HG03442 (cell line): ENCODE measurements around the gene PLCL1.

Source experiments
- ATAC-seq: cut with Tn5 transposase; IDR thresholded peaks from one replicate; pipeline ENCODE4 v1.9.1; 2021; ENCODE audit warnings: mild to moderate bottlenecking, moderate library complexity; ENCODE audit not compliant: unreplicated experiment

Gene PLCL1

DNA sequence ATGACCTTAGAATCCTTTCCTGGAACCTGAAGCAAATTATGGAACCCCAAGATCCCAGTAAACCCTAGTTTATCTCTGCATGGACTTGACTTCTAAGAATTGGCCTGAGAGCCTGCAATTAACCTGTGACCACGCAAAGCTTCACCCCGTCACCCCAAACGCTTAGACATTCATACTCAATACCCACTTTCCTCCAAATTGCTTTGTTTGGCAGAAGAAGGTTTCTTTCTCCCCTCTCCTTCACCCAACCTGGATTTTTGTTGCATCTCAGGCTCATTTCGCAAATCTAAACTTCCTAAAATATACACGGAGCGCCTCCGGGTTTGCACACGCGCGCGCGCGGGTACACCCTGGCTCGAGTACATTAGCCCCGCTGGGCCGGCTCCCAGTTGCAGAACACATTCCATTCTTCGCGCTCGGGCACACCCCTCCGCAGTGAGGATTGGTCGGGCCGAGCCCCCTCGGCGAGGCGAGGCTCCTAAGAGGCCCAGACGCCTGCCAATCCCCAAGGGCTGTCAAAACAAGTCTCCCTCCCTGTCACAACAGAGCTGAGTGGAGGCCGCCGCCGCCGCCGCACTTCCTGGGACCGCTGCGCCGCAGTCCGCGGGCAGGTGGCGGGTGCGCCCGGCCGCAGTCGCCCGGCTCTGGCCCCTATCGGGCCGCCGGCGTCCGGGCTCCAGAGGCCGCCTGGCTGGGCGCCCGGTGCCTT lies at the start of gene PLCL1:
Gene PLCL1, plus strand, starts transcription at position 545 of the 709 bp plus-strand sequence.
- peak; percentile 99 for ATAC-seq

DNA sequence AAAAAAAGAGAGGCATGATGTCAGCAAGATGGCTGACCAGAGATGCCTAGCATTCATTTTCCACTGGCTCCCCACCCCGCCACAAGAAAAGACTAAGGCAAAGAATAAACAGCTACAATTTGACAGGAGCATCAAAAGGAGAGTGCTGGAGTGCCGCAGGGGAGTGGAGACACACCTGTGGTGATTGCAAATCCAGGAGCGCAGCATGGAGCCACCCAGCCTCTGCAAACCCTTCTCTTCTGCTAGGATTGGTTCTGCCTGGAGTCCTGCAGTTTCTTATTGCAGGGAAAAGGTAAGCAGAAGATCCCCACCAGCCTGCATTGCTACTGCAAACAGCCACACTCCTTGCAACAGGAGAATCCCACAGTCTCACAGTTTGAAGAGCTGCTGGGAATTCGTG lies 45.4 kb upstream of the PLCL1 start:
- no peak for ATAC-seq

DNA sequence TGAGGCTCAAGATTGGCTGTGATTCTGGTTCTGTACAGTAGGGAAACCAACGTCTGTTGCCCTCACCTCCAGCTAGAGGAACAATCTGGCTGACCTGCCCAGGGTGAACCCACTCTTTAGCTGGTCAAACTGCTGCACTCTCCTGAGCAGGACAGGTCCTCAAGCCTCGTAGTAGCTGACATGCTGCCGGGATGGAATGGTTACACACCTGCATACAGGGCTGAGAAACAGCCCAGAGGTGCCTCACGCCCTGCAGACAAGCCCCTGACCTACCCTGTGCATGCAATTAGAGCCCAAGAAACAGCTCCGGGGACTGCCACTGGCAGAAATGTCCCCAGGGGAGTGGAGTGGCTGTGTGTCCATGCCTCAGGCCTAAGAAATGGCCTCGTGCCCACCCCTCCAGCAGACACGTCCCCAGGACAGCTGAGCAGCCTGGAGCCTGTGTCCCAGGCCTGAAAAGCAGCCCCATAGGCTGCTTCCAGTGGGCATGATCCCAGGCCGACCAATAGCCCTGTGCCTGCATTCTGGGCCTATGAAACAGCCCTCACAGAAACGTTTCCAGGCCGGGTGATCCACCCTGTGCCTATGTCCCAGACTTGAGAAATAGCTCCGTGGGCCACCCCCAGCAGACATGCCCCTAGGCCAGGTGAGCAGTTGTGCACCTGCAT lies 44.6 kb upstream of the PLCL1 start:
- ATAC-seq: no peak

- ATAC-seq: no peak
Observed at GRCh38 chr2:197760293-197760657, 44.1 kb upstream of the PLCL1 start.

DNA sequence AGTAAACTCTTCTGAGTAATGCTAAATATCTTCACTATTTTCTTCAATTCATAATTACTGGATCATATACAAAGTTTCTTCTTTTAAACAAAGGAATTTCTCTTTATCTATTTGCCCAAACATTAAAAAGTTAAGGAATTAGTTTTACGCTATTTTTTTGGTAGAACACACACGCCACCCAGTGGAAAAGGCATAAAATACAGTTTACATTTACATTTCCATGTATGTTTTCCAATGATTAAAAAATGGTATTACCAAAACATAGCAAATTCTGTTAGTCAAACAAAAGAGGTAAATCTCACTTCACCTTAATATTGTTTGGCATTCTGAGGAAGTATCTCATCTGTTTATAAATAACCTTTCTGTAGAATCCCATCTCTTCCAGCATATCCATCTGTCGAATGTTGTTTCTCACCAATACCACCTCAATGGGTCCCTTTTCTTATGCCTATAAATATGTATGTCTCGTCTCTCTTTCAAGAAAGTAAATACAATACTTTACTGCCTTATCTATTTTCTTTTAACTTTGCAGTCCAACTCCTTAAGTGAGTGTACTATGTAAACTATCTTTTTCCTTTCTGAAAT lies 26.5 kb upstream of the PLCL1 start:
- no peak for ATAC-seq

DNA sequence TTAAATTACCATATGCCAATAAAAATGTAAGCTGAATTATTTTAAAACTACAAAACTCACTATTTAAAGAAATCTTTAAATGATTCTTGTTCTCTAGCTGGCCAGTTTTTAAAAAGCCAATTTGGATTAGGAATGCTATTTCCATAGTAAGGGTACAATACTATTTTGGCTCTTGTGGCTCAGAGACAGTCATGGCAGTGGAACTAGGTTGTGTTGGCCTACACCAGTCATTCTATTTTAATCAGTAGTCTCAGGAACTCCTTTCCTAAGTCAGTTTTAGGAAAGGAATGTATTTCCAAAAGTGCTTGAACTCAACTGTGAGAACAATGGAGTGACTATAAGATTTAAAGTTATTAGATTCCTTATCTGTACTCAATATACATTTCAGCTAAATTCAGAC lies 25.1 kb upstream of the PLCL1 start:
- no peak for ATAC-seq

DNA sequence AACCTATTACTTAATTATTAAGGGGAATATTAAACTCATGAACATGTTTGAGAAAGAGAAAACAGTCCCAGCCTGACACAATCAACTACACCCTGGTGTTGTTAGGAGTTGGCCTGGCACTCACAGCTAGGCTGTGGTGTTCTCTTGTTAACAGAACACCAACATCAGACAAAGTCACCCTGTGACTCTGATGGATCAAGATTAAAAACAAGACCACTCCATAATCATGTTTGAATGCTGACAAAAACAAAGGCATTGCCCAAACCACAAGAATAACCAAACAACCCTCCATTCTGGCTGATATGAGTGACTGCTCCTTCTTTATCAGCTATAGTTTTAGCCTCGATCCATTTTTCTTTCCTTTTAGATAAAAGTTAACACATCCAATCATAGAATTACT lies 22.3 kb upstream of the PLCL1 start:
- no peak for ATAC-seq

GRCh38 chr2:197784956-197785941 lies 19.1 kb upstream of the PLCL1 start, which contains the start of gene BOLL:
TSS of gene BOLL (minus strand) at chr2:197785319. CDS start at chr2:197781850, 3,469 bp downstream.
- ATAC-seq: no peak

DNA sequence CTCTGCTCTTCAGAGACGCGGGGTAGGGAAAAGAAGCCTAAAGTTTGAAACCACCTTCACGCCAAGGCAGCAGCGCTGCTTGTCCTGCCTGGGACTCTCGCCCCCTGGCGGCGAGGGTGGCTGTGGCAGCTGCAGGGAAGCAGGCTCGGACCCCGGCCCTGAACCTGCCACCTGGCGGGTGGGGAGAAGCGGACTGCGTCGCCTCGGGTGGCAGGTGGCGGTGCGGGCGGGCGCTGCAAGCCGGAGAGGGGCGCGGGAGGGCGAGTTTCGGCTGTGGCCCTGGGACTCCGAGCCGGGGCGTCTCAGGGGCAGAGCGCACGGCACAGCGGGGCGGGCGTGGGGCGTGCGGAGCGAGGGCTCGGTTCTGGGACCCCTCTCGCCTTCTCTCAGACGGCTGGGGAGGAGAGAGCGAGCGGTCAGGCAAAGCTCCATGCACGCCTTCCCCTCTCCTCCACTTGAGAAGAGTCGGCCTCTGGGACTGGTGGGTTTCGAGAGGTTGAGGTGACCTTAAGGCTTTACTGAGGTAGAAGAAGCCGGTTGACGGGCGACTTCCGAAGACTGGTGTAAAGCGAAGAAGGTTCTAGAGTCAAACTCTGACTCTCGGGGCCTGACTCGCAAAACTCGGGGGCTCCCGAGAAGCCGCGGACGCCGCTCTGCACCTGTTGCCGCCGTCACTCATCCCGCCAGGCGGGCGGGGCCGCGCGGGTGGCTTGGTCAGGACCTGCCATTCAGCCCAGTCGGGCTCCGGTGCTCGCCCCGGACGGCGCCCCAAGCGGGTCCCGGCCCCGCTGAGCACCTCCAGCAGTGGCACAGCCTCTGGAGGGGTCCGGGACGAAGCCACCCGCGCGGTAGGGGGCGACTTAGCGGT lies 18.1 kb upstream of the PLCL1 start:
- ATAC-seq: peak; percentile 52

DNA sequence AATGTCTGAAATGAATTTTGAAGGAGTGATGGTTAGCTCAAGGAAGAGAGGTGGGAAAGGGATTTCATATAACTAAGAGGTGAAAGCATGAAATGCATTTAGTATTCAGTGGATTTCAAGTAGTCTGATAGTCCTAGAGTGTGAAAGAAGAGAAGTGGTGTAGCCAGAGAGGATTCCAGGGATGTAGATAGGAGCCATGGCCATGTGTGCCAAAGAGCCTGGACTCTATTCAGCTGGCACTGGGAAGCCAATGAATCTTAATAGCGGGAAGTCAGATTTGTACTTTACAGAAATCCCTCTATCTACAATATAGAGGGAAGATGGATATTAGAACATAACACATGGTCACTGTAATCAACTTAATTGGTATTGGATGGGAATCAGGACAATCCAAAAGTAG lies 10.9 kb upstream of the PLCL1 start:
- ATAC-seq: no peak

DNA sequence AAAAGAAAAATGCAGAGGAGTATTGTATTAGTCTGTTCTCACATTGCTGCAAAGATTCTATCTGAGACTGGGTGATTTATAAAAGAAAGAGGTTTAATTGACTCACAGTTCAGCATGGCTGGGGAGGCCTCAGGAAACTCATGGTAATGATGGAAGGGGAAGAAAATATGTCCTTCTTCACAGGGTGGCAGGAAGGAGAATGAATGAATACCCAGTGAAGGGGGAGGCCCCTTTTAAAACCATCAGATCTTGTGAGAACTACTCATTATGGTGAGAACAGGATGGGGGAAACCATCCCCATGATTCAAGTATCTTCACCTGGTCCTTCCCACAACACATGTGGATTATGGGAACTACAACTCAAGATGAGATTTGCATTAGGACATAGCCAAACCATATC lies 9.1 kb upstream of the PLCL1 start:
- ATAC-seq: no peak

GRCh38 chr2:197798187-197798586 lies 6.2 kb upstream of the PLCL1 start:
- ATAC-seq: no peak

- no peak for ATAC-seq
Observed at GRCh38 chr2:197799068-197799467, 5.3 kb upstream of the PLCL1 start.

DNA sequence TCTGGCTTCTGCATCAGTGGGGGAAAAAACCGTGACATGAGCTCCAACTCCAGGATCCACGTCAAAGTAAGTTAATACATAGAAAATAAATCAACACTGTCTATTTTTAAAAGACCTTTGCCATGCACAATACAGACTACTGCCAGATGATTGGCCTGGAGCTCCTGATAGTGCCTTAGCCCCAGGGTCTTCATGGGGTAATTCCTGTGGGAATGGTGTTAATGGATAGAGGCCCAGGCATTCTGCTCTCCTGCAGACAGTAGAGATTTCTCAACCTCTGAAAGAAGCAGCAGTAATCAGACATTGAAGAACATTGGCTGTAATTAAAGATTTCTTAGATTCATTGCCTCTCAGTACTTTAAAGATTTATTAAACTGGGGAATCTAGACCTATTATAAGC lies 4.3 kb upstream of the PLCL1 start:
- ATAC-seq: no peak

DNA sequence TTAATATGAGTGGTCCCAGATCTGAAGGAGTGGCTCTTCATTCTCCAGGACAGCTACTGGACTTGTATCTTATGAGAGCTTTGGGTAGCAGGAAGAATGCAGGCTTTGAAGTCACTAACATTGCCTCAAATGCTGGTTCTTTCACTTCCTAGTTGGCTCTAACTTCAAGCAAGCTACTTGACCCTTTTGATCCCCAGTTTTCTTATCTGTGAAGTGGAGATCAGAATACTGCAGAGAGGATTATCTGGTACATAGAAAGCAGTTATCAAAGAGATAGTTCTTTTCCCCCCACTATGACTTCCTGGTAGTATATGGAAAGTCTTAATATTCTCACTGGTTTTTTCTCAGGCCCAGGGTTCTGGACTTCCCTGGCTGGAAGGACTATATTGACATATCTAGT lies 3.4 kb upstream of the PLCL1 start:
- ATAC-seq: no peak

GRCh38 chr2:197803033-197803444 lies 1.4 kb upstream of the PLCL1 start:
- ATAC-seq: peak; percentile 28

- peak; percentile 27 for ATAC-seq
Observed at GRCh38 chr2:197804758-197805714, 643 bp downstream of the PLCL1 start.

DNA sequence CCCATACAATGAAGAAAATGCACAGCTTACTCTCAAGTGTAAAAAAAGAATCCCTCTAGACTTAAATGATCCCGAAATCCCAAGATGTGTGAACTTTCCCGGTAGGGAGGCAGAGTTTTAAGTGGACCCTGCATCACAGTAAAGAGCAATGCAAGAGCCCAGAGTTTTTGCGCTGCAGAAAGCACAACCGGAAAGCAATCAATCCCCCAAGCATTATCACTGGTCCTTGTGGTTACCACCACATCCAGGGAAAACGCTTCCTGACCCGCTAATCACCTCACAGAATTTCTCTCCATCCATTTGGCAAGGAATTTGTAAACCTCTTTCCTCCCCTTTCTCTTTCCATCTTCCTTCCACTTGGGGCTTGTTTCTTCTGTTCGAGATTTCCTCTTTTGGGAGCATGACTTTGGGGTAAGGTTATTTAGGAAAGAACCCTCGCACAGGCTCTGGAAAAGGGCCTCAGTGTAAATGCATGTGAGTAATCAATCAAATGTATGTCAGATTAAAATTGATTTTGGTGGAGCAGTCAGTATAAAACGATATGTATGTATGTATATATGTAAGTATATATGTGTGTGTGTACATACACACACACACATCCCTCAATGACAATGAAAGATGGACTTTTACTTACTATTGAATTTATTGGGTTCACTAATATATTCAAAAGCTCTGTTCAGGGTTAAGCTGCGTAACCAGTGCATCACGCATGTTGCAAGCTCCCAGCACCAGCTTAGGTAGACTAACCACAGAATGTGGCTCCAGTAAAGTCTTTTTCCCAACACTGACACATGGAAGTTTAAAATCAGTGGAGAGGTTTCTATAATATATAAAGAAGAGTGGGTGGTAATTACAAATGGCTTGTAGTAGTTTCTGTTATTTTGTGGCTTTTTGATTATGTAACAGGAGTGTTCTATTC lies 1.6 kb downstream of the PLCL1 start:
- no peak for ATAC-seq
